AG04449 (cell line): ENCODE measurements around the gene MAP3K5.

Source experiments
- CTCF ChIA-PET: fragments of 350-600 bp; formaldehyde crosslinking; extraction: SDS; loops from one replicate; lab custom pipeline; 2021; ENCODE audit warnings: antibody characterized with exemption; lab: Yijun Ruan, JAX
- POLR2A ChIA-PET: fragments of 400-600, 350-600 bp; formaldehyde crosslinking; extraction: SDS; loops from one replicate; lab custom pipeline; 2020; ENCODE audit warnings: antibody characterized with exemption, inconsistent platforms; lab: Yijun Ruan, JAX
- DNase-seq: peaks from one replicate; pipeline ENCODE4 v3.0.0-alpha.2; 2010; ENCODE audit warnings: low read depth, low spot score
- H3K4me3 ChIP-seq: 2 replicates; pipeline ENCODE4 v1.5.1; 2011; ENCODE audit warnings: low read depth, mild to moderate bottlenecking, control low read depth, low read length
- CTCF ChIP-seq: IDR thresholded peaks from one replicate; pipeline ENCODE4 v1.5.1; 2011; ENCODE audit warnings: mild to moderate bottlenecking, moderate library complexity, low read length, control low read depth, inconsistent platforms; ENCODE audit not compliant: insufficient read depth; ENCODE audit errors: missing control alignments

Gene MAP3K5

GRCh38 chr6:136744889-136745288 is 47.4 kb downstream of the MAP3K5 start:
- no peak overlapping the region for H3K4me3 ChIP-seq
- no peak for TF ChIP-seq CTCF
- POLR2A ChIA-PET: no interaction called here
- DNase-seq: no peak
- CTCF ChIA-PET: no interaction called here

- POLR2A ChIA-PET: no interaction called here
- CTCF ChIA-PET: interaction anchor here (0.7 to 1.0 kb wide), 2 partner anchors 95 to 98 kb away, joined by 3 read pairs; no protein-coding TSS in a partner anchor
- no peak for DNase-seq
- TF ChIP-seq CTCF: no peak
- H3K4me3 ChIP-seq: no peak overlapping the region
These were observed 50.2 kb downstream of the MAP3K5 start for GRCh38 chr6:136742125-136742524.

- no peak overlapping the region for H3K4me3 ChIP-seq
- CTCF ChIA-PET: interaction anchor here (1.0 to 1.3 kb wide), 2 partner anchors 12 to 96 kb away, joined by 3 to 4 read pairs; no protein-coding TSS in a partner anchor
- TF ChIP-seq CTCF: no peak
- POLR2A ChIA-PET: no interaction called here
- DNase-seq: no peak
These were observed 52.0 kb downstream of the MAP3K5 start for GRCh38 chr6:136740050-136740974.

GRCh38 chr6:136739501-136739900 is 52.8 kb downstream of the MAP3K5 start:
- no peak overlapping the region for H3K4me3 ChIP-seq
- POLR2A ChIA-PET: no interaction called here
- no peak for TF ChIP-seq CTCF
- CTCF ChIA-PET: no interaction called here
- no peak for DNase-seq

- H3K4me3 ChIP-seq: no peak overlapping the region
- TF ChIP-seq CTCF: no peak
- POLR2A ChIA-PET: no interaction called here
- DNase-seq: no peak
- CTCF ChIA-PET: interaction anchor here (2.1 kb wide), 1 partner anchor 53 kb away, joined by 8 read pairs; the partner anchor contains the start of gene MAP3K5
These were observed 53.2 kb downstream of the MAP3K5 start for GRCh38 chr6:136739071-136739470.

- H3K4me3 ChIP-seq: no peak overlapping the region
- TF ChIP-seq CTCF: no peak
- CTCF ChIA-PET: interaction anchor here (2.1 kb wide), 1 partner anchor 54 kb away, joined by 8 read pairs; the partner anchor contains the start of gene MAP3K5
- POLR2A ChIA-PET: no interaction called here
- no peak for DNase-seq
These were observed 53.6 kb downstream of the MAP3K5 start for GRCh38 chr6:136738692-136739057.
